HG03064 (cell line): ENCODE measurements around the gene DNAL1.
"Not testable (repeated sequence)": the region's sequence is repeated elsewhere in the genome, so short reads cannot be mapped to it uniquely, and the experiment has no call there.

Source experiments
- ATAC-seq: cut with Tn5 transposase; IDR thresholded peaks from one replicate; pipeline ENCODE4 v1.9.1; 2021; ENCODE audit warnings: low read depth; ENCODE audit not compliant: unreplicated experiment

DNAL1 gene

GRCh38 chr14:73637830-73638229, 7.0 kb upstream of the DNAL1 start:
- no peak for ATAC-seq

- ATAC-seq: no peak
Observed at GRCh38 chr14:73640796-73641365, 3.9 kb upstream of the DNAL1 start.

GRCh38 chr14:73645248-73645610, 443 bp downstream of the DNAL1 start:
- no peak for ATAC-seq

- no peak for ATAC-seq
Observed at GRCh38 chr14:73651005-73651404, 6.2 kb downstream of the DNAL1 start.

GRCh38 chr14:73655851-73656250, 11.1 kb downstream of the DNAL1 start:
- ATAC-seq: no peak

- not testable (repeated sequence) for ATAC-seq
Observed at GRCh38 chr14:73659202-73659601, 14.4 kb downstream of the DNAL1 start.

GRCh38 chr14:73660511-73660910, 15.7 kb downstream of the DNAL1 start:
- no peak for ATAC-seq

- no peak for ATAC-seq
Observed at GRCh38 chr14:73661872-73662271, 17.1 kb downstream of the DNAL1 start.

GRCh38 chr14:73662487-73662943, 17.7 kb downstream of the DNAL1 start:
- ATAC-seq: no peak

GRCh38 chr14:73663548-73664212, 18.9 kb downstream of the DNAL1 start:
- ATAC-seq: no peak

GRCh38 chr14:73665130-73665529, 20.3 kb downstream of the DNAL1 start:
- no peak for ATAC-seq

- no peak for ATAC-seq
Observed at GRCh38 chr14:73666583-73666982, 21.8 kb downstream of the DNAL1 start.

- ATAC-seq: no peak
Observed at GRCh38 chr14:73667854-73668253, 23.1 kb downstream of the DNAL1 start.

- no peak for ATAC-seq
Observed at GRCh38 chr14:73674986-73675385, 30.2 kb downstream of the DNAL1 start.

GRCh38 chr14:73678698-73679097, 33.9 kb downstream of the DNAL1 start:
- no peak for ATAC-seq

- no peak for ATAC-seq
Observed at GRCh38 chr14:73680821-73681220, 36.0 kb downstream of the DNAL1 start.

GRCh38 chr14:73684627-73685026, 39.8 kb downstream of the DNAL1 start:
- no peak for ATAC-seq

GRCh38 chr14:73685328-73685727, 40.5 kb downstream of the DNAL1 start:
- ATAC-seq: no peak

GRCh38 chr14:73686901-73687300, 42.1 kb downstream of the DNAL1 start:
- ATAC-seq: no peak

GRCh38 chr14:73694083-73694482, 49.3 kb downstream of the DNAL1 start:
- no peak for ATAC-seq

GRCh38 chr14:73695082-73695481, 50.3 kb downstream of the DNAL1 start:
- ATAC-seq: no peak

GRCh38 chr14:73695997-73696396, 51.2 kb downstream of the DNAL1 start:
- ATAC-seq: peak; percentile 52
